Middle frontal gyrus (tissue), 1 donor: ENCODE data around the gene SSTR3.
"Not testable (repeated sequence)": the region's sequence is repeated elsewhere in the genome, so short reads cannot be mapped to it uniquely, and the experiment has no call there.

ENCODE experiments used
- DNase-seq: peaks from one replicate; pipeline ENCODE4 v3.0.0-alpha.2; 2015; ENCODE audit warnings: low spot score; ENCODE audit errors: extremely low spot score

Gene SSTR3

DNA sequence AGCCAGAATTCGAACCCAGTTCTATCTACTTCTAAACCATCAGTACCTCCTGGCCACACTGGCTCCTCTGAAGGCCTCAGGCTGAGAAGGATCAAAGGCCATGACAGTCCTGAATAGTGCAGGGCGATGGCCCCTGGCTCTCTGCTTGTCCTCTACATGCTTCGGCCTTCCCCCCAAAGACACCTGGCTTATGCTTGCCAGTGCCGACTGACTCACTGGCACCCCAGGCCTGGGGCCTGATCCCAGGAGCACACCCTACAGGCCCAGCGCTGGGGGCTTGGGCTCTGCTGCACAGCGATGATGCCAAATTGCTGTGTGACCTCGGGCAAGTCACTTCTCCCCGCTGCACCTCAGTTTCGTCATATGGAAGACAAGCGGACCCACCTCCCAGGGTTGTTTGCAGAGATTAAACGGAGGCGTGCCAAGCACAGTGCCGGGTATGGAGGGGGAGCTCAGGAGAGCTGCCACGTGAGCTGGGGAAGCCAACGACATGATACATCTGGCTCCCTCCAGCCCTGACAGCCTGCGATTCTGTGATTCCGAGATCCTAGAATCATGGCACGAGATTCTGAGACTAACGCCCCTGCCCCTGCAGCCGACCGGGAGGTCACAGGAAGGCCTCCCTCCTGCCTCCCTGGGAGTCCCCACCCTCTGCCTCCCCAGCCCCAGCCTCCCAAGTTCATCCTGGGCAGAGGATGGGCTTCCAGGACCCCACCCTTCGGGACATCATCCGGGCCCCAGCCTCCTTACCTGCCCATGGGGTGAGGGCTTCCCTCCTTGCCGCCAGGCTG lies 1.0 kb downstream of the SSTR3 start:
- no peak for DNase-seq

DNA sequence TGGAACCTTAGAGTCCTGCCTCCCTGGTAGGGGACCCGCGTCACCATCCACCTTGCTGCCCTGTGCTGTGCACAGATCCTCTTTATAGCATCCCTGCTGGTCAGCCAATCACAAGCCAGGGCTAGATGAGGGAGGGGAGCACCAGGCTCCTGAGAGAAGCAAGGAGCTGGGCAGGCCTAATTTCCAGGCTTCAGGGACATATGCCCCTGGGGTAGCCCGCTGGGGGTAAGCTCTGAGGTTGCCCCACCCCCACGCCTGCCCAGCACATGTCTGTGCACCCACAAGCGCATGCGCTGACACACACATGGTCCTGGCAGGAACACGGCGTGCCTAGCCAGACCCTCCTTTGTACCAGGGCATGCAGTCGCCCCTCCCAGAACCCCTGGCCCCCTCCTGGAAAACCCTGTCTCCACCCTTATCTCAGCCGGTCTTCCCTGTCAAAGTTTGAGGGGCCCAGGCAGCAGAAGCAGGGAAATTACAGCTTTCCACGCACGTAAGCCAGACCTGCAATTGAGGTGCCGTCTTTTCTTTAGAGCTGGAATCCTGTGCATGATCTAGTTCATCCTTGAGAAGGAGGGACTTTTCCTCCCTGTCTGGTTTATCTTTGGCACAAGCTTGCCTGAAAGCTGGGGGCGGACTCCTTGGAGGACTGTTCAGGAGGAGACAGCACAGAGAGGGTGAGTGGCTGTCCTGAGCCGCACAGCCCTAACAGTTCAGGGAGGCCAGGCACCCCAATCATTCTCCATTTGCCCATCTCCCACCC lies 2.1 kb downstream of the SSTR3 start:
- DNase-seq, result no peak

DNA sequence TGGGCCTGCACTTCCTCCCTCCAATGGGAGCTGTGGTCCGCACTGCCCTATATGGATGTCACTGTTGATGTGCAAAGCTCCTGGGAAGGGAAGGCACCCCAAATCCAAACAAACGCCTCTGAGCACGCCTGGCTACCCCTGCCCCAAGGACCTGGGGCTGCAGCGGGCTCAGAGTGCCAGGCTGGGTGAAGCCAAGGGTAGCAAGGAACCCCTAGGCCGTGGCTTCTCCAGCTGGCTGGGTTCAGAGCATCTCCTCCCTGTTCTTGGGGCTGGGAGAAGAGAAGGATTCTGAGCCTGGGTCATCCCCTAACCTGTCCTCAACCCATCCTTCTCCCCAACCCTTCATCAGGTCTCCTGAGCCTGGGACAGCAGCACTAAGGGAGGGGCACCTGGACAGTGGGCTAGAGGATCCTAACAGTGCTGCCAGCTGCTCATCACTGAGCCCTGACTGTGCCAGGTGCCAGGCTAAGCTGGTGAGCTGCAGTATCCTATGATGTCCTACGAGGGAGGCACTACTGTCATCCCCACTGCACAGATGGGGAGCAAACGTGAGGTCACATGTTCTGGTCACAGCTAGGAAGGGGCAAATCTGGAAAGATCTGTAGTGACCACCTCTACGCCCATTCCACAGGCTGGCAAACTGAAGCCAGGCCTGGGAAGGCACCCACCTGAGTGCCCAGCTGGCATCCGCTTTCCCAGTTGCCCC lies 3.0 kb downstream of the SSTR3 start:
- no peak for DNase-seq

DNA sequence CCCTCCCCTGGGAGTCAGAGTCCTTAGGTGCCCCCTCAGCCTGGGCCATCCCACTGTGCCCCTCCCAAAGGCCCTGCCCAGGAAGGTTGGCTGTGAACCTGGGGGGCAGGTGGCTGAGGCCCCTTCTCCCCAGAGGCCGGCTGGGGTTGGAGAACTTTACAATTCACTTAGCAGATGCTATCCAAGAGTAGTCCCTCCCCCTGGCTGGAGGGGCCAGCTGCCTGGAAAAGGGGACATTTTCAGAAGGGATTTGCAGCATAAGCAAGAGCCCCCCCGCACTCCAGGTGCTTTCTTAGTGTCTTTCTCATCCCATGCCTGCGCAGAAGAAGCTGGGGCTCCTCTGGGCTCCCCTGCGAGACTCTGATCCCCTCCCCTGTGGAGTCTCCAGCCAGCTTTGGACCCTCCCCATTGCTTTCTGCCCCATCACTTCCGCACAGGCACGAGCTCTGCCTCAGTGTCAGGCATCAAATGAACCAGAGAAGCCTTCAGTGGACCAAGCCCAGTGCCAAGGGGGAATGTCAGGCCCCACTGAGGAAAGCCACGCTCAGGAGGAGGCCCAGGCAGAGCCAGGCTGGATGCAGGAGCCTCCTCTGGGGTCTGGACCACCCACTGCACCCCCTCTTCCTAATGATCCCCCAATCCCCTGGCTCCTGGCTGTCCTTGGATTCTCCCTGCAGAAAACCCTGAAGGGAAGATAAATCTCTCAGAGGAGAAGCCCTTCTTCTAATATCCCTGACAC lies 3.7 kb downstream of the SSTR3 start:
- DNase-seq, result no peak

DNA sequence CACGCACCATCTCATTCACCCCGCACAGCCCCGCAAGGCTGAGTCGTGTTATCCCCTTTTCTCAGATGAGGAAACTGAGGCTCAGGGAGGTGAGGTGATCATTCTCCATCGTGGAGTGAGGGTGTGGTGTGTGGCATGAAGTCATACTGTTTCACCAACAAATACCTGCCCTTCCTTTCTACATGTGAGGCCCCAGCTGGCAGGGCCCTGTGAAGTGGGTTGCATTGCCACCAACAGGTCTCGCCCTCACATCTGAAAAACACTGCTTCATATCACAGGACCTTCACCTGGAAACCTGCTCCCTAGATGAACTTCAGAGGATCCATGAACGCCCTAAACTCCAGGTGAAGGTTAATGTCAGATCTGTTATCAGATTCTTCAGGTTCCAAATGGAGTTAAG lies 4.3 kb downstream of the SSTR3 start:
- DNase-seq, result no peak

GRCh38 chr22:37206841-37207821 lies 5.1 kb downstream of the SSTR3 start:
- no peak for DNase-seq

GRCh38 chr22:37206118-37206840 lies 6.0 kb downstream of the SSTR3 start:
- no peak for DNase-seq

- no peak for DNase-seq
Observed at GRCh38 chr22:37205046-37205445, 7.2 kb downstream of the SSTR3 start.

DNA sequence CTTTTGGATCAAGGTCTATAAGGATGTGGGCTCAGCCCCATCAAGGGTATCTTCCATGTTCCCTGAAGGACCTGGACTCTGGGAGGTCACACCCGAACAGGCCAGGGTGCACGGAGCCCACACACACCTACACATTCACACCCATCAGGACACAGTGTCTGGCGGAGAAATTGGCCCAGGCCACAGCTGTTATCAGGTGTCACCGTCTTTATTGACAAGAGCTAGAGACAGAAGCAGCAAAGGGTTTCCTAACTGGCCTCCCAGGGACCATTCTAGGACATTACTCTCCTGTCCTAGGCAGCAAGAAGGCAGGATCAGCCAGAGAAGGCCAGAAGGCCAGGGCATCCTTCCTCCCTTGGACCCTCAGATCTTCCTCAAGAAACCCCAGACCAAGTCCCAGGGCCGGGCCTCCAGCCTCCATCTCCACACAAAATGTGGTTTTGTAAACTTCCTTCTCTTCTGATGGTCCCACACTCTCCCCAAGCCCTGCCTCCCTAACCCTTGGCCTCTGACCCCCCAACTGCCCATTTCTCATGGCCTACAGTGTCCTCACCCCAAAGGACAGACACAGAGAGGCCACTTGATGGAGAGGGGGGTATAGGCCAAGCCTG lies 8.1 kb downstream of the SSTR3 start:
- DNase-seq, result no peak

DNA sequence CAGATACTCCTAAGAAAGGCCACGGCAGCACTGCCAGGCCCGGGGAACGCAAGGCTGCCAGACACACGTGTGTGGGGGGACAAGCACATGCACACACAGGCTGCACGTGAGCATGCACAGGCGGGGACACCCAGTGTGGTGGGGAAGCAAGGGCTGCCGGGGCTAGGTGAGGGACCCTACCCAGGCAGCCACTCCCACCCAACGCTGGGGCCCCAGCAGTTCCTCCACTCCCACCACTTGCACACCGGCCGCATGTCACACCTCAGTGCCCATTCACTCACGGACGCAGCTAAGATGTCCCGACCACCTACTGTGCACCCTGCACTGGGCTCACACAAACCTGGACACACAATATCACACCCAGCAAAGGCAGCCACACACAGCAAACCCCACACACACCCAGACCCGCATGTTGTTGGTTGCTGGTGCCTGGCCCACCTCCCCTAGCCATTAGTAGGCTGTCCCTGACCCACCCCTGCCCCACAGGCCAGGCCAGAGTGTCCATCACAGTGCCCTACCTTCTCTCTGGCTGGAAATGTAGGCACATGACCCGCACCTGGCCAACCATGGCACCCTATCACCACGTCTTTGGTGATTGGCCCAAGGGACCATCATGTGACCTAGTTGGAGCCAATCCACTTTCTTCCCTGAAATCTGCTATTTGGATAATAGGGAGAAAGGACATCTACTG lies 8.8 kb downstream of the SSTR3 start:
- DNase-seq, result no peak

GRCh38 chr22:37202716-37203115 lies 9.6 kb downstream of the SSTR3 start:
- no peak for DNase-seq

- no peak for DNase-seq
Observed at GRCh38 chr22:37202001-37202555, 10.2 kb downstream of the SSTR3 start.

GRCh38 chr22:37201443-37201820 lies 10.8 kb downstream of the SSTR3 start:
- not testable (repeated sequence) for DNase-seq

- DNase-seq, result no peak
Observed at GRCh38 chr22:37199760-37200108, 12.5 kb downstream of the SSTR3 start.

GRCh38 chr22:37199103-37199759 lies 13.0 kb downstream of the SSTR3 start:
- DNase-seq, result peak; percentile 96

DNA sequence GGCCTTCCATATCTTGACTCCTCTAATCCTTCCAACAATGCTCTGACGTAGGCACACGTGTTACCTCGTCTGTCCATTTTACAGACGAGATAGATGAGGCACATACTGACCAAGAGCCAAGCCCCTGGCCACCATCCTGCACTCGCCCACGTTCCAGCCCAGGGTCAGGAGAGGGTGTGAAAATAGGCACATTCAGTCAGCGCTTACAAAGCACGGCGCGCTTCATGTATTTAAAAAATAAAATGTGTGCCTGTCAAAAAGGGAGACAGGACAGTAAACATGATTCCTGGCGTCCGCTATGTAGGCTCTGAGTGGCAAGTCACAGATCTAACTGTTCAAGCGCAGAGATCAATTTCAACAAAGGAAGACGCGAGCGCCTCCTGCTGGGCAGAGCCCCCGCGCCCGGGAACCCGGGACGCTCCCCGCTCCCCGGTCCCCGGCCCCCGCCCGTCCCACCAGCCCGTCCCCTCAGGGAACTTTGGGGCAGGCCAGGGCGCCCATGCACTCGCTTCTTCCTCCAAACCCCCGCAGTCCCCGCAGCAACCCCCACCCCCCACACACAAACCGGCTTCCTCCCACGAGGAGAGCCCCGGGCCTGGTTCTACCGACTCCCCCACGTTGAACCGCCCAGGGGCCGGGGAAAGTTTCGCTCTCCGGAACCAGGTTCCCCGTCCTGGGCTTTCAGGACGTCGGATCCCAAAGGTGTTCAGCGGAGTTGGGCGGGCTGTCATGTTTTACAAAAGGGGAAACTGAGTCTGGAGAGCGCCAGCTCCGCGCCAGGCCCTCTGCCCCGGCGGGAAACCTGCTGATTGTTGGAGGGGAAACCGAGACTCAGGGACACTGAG lies 13.8 kb downstream of the SSTR3 start:
- DNase-seq, result peak; percentile 56
